ENCODE results near the gene KLK11.

Gene KLK11

GRCh38 chr19:50978772-50979390, 47.5 kb downstream of the KLK11 start:
- DNase-seq, result no peak
- peaks cover 63% of the 10 kb centered on the region for H3K27me3 Mint-ChIP-seq
- H3K9me3 Mint-ChIP-seq, result no peaks in the 10 kb centered on the region
- H3K36me3 Mint-ChIP-seq (ENCODE audit: low read depth), result no peaks in the 10 kb centered on the region
- H3K27ac Mint-ChIP-seq, result no peak overlapping the region
- H3K4me1 Mint-ChIP-seq (ENCODE audit: low read depth), result no peaks in the 10 kb centered on the region
- no peak overlapping the region for H3K4me3 Mint-ChIP-seq

DNA sequence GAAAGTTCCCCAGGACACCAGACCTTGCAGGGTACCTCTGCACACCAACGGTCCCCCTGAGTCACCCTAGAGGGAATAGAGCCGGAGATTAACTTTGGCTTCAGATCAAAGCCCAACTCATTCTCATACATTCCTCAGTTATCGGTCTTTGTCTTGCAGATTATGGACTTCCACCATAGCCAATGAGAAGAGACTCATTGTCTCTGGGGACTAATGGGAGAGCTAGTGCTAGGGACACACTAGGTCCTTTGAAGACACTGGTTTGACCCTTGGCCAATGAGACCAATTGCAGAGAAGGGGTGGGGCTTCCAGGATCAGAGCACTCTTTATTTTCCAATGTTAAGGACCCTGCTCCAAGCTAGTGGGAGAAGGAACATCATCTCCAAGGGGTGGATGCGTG, 48.8 kb downstream of the KLK11 start:
- Mint-ChIP-seq H3K9me3 (no peaks in the 10 kb centered on the region), H3K4me3 (no peak overlapping the region), H3K27me3 (peaks cover 70% of the 10 kb centered on the region), H3K27ac (no peak overlapping the region), H3K4me1 (ENCODE audit: low read depth) (no peaks in the 10 kb centered on the region), H3K36me3 (ENCODE audit: low read depth) (no peaks in the 10 kb centered on the region)
- no peak for DNase-seq

DNA sequence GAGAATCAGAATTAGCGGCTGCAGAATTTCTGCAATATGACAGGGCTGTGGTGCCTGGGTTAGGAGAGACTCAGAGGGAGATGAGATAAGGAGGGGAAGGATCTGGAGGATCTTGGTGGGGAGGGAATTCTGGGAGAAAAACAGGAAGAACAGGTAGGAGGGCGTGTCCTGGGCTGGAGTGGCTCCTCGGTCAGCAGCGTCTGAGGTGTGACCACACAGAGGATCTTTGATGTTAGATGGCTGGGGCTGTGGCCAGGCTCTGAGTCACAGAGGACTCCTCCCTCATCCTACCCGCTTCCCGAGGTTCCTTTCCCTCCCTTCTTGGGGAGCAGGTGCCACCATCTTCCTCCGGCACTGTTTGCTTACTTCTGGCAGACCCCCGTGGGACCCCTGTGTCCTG, 50.6 kb downstream of the KLK11 start:
- Mint-ChIP-seq H3K36me3 (ENCODE audit: low read depth) (no peaks in the 10 kb centered on the region), H3K4me3 (no peak overlapping the region), H3K4me1 (ENCODE audit: low read depth) (no peaks in the 10 kb centered on the region), H3K27ac (no peak overlapping the region), H3K9me3 (no peaks in the 10 kb centered on the region), H3K27me3 (peaks cover 68% of the 10 kb centered on the region)
- DNase-seq, result no peak

- Mint-ChIP-seq H3K27ac (no peak overlapping the region), H3K9me3 (no peaks in the 10 kb centered on the region)
Measured at GRCh38 chr19:50974702-50975556, 51.5 kb downstream of the KLK11 start.

DNA sequence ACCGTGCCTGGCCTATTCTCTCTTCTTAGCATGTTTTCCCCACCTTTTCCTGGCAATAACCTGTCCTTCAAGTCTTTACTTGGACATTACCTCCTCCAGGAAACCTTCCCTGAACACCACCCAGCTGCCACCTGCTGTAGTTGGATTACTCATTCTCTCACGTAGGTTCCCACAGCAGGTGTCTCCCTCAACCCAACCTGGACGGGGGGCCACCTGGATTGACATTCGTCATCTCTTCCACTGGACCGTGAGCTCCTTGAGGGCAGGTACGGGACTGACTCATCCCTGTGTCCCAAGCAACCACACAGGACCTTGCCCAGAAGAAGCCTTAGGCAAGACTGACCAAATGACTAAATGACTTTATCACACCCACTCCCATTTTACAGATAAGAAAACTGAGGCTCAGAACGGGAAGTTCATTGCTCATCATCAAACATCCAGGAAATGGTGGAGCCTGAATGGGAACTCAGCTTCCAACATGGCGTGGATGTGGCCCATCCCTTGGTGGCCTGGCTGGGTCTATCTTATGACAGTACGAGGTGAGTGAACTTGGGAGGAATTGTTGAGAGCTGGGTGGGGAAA, 53.5 kb downstream of the KLK11 start:
- H3K36me3 Mint-ChIP-seq (ENCODE audit: low read depth), result no peaks in the 10 kb centered on the region
- H3K4me3 Mint-ChIP-seq, result no peak overlapping the region
- no peaks in the 10 kb centered on the region for H3K9me3 Mint-ChIP-seq
- H3K4me1 Mint-ChIP-seq (ENCODE audit: low read depth), result no peaks in the 10 kb centered on the region
- peaks cover 69% of the 10 kb centered on the region for H3K27me3 Mint-ChIP-seq
- no peak overlapping the region for H3K27ac Mint-ChIP-seq
- DNase-seq, result no peak

More at GRCh38 chr19:50974702-50975556, 51.5 kb downstream of the KLK11 start:
- no peak for DNase-seq
- Mint-ChIP-seq H3K27me3 (peaks cover 68% of the 10 kb centered on the region), H3K36me3 (ENCODE audit: low read depth) (no peaks in the 10 kb centered on the region), H3K4me1 (ENCODE audit: low read depth) (no peaks in the 10 kb centered on the region), H3K4me3 (no peak overlapping the region)
